ENCODE data around the gene LZTFL1.

The LZTFL1 gene

DNA sequence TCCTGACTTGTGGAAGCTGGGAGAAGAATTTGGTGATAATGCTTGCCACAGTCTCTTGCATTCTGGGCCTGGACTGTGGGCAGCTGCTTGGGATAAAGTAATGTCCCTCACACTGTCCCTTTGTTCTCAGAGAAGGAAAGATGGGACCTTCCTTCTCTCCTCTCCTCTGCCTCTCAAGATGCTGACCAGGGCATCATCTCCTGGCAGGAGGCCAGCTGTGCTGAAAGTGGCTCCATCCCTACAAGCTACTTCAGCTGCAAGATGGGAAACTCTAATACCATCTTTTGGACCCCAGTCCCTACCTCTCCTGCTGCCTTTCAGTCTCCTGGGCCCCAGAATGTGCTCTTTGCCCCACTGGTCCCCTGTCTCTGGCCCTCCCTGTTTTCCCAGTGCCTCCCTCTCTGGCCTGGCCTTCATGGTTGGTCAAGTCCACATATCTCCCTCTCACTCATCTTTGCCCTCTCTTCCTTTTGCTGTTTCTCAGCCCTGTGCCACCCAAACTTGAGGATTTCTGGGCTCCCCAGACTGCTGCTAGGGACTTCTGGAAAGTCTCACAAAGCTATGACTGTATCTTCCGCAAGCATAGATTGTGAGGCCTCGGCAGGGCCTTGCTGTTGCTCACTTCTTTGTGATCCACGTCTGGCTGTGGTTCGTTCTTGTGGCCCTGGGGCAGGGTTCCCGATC lies 38.5 kb downstream of the LZTFL1 start:
- no peak for DNase-seq (ENCODE audit: low read depth)
- TF ChIP-seq, protein P1, sequence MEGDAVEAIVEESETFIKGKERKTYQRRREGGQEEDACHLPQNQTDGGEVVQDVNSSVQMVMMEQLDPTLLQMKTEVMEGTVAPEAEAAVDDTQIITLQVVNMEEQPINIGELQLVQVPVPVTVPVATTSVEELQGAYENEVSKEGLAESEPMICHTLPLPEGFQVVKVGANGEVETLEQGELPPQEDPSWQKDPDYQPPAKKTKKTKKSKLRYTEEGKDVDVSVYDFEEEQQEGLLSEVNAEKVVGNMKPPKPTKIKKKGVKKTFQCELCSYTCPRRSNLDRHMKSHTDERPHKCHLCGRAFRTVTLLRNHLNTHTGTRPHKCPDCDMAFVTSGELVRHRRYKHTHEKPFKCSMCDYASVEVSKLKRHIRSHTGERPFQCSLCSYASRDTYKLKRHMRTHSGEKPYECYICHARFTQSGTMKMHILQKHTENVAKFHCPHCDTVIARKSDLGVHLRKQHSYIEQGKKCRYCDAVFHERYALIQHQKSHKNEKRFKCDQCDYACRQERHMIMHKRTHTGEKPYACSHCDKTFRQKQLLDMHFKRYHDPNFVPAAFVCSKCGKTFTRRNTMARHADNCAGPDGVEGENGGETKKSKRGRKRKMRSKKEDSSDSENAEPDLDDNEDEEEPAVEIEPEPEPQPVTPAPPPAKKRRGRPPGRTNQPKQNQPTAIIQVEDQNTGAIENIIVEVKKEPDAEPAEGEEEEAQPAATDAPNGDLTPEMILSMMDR (IDR thresholded peaks at IDR 0.05; ENCODE audit: control insufficient read depth, insufficient read depth, low read depth, low read length, missing control alignments): no peak
- no peak overlapping the region for H3K4me3 ChIP-seq (ENCODE audit: control insufficient read depth, low read depth, low read length)

DNA sequence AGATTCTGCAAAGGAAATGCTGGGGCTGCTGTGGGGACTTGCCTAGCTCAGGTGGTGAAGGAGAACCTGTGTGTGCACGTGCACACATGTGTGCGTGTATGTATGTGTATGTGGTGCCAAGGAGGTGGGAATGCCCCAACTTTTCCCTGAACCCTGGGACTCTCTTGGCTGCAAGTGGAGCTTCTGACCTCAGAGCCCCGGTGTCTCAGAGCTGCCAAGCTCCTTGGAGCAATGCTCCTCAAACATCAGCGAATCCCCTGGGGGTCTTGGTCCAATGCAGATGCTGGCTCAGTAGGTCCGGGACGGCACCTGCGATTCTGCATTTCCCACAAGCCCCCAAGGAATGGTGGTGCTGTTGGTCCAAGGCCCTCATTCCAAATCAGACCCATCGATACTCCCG lies 39.8 kb downstream of the LZTFL1 start:
- H3K4me3 ChIP-seq (ENCODE audit: control insufficient read depth, low read depth, low read length): no peak overlapping the region
- TF ChIP-seq, protein P1 (IDR thresholded peaks at IDR 0.05; ENCODE audit: control insufficient read depth, insufficient read depth, low read depth, low read length, missing control alignments): no peak
- DNase-seq (ENCODE audit: low read depth): no peak

DNA sequence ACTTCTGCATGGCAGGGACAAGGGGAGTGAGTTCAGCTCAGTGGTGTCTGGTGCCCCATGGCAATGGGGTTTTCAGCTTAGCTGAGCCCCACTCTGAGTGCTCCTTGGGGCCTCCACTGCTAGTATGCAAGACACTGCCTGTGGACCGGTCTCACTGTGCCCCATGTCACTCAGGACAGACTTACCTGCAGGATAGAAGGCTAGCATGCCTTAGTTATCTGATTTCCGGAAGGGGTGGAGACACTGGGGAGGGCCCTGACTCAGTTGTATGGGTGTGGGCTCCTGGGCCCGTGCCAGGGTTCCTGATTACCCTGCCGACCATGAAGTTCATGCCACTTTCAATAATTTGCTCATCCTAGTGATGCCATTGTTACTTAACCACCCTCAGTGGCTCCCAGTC lies 41.3 kb downstream of the LZTFL1 start:
- H3K4me3 ChIP-seq (ENCODE audit: control insufficient read depth, low read depth, low read length): no peak overlapping the region
- DNase-seq (ENCODE audit: low read depth): no peak
- TF ChIP-seq, protein P1 (IDR thresholded peaks at IDR 0.05; ENCODE audit: control insufficient read depth, insufficient read depth, low read depth, low read length, missing control alignments): no peak

DNA sequence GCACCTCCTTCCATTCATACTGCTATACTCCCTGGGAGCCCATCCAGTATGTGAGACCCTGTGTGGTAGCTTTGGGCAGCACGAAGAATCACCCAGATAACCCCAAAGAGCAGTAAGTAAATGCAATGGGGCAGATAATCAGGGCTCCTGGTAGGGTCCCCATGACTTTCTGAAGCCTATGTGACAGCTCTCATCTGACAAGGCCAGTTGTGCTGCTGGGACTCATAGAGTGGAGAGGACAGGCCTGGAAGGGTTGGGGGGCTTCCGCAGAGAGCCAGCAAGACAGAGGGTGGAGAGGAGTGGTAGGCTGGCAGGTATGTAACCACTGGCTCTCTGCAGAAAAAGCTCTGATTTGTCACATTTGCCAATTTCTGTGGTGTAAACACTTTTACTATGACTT lies 42.3 kb downstream of the LZTFL1 start:
- TF ChIP-seq, protein P1 (IDR thresholded peaks at IDR 0.05; ENCODE audit: control insufficient read depth, insufficient read depth, low read depth, low read length, missing control alignments): no peak
- no peak for DNase-seq (ENCODE audit: low read depth)
- H3K4me3 ChIP-seq (ENCODE audit: control insufficient read depth, low read depth, low read length): no peak overlapping the region

DNA sequence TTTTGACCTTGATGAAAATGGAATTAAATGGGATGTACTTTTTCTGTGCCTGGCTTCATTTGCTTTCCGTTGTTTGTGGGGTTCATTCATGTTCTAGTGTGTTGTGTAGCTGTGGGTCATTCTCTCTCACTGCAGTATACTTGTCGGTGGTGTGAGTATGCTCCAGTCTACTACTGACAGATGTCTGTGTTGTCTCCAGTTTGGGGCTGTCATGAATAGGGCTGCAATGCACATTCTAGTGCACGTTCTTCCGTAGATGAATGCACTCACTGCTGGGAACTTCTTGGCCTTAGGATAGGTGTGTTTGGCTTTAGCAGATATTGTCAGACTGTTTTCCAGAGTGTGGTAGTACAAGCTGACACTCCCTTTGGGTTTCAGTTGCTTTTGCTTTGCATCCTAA lies 43.9 kb downstream of the LZTFL1 start:
- no peak for DNase-seq (ENCODE audit: low read depth)
- H3K4me3 ChIP-seq (ENCODE audit: control insufficient read depth, low read depth, low read length): no peak overlapping the region
- TF ChIP-seq, protein P1 (IDR thresholded peaks at IDR 0.05; ENCODE audit: control insufficient read depth, insufficient read depth, low read depth, low read length, missing control alignments): no peak

DNA sequence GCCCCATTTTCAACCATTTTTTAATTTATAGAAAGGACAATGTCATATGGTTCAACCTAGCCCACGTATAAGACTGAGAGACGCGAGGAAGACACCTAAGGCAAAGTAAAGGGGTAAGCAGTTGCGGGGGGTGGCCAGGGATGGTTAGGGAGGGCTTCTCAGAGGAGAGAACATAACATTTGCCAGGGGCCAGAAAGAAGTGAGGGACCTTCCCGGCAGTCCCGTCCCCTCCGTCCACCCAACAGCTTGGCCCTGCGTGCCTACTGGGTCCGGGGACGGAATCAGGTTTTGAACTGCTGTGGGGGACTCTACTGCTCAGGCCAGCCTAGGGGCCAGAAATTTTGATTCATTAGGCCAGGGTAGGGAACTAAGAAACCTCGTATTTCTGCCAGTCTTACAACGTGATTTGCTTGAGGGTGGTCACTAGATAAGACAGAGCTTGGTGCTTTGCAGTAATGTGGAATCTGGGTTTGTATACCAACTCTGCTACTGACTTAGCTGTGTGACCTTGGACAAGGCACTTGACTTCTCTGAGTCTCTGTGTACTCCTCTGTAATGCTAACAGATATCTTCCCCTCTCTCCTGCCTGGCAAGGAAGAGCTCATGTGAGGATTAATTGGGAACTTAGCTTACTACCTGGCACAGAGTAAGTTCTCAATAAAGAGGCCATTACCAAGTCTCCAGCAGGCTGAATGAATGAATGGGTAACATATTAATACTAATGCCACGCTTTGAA lies 44.8 kb downstream of the LZTFL1 start:
- DNase-seq (ENCODE audit: low read depth): no peak
- no peak overlapping the region for H3K4me3 ChIP-seq (ENCODE audit: control insufficient read depth, low read depth, low read length)

More for the DNA sequence above, 44.8 kb downstream of the LZTFL1 start:
- TF ChIP-seq, protein P1 (IDR thresholded peaks at IDR 0.05; ENCODE audit: control insufficient read depth, insufficient read depth, low read depth, low read length, missing control alignments): no peak
